HG03342 (cell line): Measurements from ENCODE around the gene HSPA12A.

Source experiments
- ATAC-seq: cut with Tn5 transposase; IDR thresholded peaks from one replicate; pipeline ENCODE4 v1.9.1; 2021; ENCODE audit warnings: mild to moderate bottlenecking, moderate library complexity; ENCODE audit not compliant: unreplicated experiment

HSPA12A gene

DNA sequence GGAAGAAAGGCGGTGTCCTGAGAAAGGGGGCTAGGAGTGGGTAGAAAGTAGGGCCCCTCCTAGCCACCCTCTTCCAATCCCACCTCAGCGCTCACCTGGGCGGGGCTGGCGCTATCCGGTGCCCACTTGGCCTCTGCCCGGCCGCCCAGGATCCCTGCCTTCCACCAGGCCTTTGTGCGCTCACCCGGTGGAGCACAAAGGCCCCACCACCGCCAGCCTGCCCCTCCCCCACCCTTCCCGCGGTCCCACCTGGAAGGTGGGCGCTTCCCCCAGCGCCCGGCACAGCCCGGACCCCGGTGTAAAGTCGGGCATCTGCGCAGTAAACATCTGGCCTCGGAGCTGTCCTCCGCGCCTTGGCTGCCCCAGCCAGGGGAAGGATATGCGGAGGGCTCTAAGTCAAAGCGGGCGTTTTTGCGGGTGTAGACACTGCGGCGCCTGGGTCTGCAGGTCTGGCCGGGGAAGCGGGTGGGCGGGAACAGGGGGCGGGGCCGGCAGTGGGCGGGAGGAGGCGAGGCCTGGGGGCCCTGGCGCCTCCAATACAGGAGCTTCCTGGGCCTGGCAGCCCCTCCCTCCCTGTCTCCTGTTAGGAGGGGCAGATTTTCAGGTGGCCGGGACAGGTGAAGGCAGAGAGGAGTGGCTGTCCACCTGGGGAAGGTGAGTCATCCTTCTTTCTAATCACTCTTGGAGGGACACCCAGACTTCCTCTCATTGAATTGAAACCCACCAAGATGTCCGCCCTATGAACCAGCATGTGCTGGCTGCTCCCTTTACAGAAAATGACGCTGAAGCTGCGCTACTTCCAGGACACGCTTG lies 72.3 kb downstream of the HSPA12A start:
- ATAC-seq = no peak

DNA sequence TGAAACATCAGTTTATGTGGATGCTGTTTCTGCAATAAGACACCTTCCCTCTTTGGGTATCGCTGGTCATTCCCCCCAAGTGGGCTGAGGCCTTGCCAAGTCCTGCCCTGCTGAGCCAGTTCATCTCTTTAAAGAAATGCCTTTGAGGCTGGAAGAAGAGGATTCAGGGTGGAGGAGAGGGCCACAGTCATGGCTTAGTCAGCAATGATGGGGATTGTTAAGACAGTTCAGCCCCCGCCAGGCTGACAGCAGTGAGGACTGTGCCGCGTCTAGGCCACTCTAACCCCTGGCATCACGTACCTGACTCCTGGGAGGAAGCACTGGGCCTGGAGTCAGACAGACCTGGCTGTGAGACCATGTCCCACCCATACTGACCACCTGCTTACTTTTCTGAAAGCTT lies 73.3 kb downstream of the HSPA12A start:
- no peak for ATAC-seq

DNA sequence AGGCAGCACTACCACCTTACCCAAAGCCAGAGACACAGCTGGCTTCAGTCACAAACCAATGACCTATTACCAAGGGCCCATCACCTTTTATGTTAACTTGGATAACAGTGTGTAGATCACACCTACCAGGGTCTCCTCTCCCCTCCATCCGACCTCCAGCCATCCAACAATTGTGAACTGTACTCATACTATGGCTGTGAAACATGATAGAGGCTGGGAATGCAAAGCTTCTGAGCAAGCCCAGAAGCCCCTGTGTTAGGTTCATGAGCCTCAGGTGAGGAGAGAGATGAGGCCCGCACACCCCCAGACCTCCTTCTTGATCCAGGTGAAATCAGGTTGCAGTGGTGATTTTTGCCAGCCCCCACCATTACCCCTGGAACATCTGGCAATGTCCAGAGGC lies 73.9 kb downstream of the HSPA12A start:
- ATAC-seq = no peak

GRCh38 chr10:116668018-116668417 lies 74.3 kb downstream of the HSPA12A start:
- no peak for ATAC-seq

DNA sequence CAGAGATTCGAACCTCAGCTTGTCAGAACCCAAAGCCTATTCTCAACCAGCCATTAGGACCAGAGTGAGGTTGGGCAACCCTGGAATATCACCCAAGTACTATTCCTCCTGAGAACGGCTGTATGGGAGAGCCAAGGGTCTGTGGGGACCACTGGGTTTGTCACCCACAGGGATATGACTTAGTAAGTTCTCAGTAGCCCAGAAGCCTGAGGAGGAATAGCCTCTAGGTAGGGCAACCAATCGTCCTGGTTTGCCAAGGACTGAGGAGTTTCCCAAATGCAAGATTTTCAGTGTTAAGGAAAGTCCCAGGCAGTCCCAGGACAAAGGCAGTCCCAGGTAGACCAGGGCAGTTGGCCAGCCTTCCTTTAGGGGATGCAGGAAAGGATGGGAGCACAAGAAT lies 74.9 kb downstream of the HSPA12A start:
- ATAC-seq = no peak

GRCh38 chr10:116665541-116666125 lies 76.7 kb downstream of the HSPA12A start:
- no peak for ATAC-seq

DNA sequence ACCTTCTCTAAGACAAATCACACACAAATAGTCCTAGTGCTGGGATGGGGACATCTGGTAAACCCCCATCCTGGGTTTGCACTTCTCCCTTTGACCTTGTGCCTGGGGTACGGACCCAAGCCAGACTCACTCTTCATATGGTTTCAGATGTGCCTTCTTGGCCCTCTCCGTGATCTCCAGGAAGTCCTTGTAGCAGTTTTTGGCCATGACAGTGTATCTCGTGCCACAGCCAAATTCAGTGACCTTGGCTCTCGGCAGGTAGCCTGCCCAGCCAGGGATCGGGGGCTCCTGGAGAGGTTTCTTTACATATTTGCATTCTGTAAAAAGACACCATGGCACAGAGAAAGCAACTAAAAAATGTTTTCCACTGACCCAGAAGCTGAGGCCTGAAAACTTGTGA lies 77.7 kb downstream of the HSPA12A start:
- no peak for ATAC-seq

GRCh38 chr10:116663342-116663741 lies 79.0 kb downstream of the HSPA12A start:
- no peak for ATAC-seq

GRCh38 chr10:116660860-116661259 lies 81.5 kb downstream of the HSPA12A start:
- ATAC-seq = no peak

DNA sequence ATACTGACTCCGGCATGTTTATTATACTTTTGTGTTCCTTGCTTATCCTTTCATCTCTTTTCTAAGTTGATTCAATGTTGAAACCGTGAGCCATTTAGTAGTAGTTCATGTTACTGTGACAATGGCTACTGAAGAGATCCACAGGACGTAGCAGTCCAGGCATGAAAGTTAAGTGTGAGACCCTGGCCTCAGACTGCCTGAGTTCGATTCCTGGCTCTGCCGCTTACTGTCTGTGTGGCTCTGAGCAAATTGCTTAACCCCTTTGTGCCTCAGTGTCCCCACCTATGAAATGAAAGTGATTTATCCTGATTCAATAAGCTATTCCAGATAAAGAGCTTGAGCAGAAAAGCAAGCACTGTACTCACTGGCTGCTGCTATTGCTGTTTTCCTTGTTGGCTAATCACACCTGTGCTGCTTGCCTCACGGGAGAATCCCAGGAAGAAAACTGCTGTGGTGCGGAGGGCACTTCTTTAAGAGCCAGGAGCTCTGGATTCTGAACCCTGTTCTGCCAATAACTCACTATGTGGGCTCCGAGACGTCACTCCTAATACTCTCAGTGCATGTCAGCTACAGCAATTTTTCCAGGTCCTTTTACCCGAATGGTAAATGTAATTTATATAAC lies 83.2 kb downstream of the HSPA12A start:
- ATAC-seq = no peak

- ATAC-seq = no peak
Measured at GRCh38 chr10:116657863-116658551, 84.4 kb downstream of the HSPA12A start.

DNA sequence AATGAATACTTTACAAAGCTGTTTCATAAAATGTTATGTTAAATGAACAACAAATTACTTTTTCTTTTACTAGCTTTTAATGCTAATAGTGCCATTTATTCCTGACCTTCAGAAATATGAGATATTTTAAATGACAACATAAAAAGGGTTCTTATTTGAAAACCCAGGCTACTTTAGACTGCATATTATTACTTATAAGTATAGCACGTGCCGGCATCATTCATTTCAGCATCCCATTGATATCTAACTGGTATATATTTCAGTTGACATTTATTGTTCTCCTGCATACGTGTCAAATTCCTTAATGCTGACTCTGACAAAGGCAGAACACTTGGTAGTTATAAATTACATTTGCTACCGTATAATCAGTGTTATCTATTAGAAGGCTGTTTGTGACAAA lies 86.3 kb downstream of the HSPA12A start:
- no peak for ATAC-seq

GRCh38 chr10:116655568-116655967 lies 86.8 kb downstream of the HSPA12A start:
- no peak for ATAC-seq

DNA sequence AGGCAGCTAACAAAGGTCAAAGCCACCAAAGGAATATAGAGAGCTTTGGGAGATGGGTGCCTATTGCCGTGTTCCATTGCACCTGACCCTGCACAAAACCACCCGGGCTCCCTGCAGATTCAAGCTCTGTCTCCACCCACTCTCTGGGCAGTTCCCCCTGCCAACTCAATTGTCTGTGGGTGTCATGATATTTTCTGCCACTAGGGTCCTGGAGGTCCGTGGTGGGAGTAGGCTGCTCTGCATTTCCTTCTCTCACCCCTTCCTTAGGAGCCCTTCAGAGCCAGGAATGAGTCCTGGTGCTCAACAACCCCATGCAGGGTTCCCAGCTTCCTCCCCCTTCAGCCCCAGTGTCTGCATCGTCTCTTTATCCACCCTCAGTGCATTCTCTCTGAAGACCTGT lies 87.5 kb downstream of the HSPA12A start:
- peak; percentile 78 for ATAC-seq

- no peak for ATAC-seq
Measured at GRCh38 chr10:116653885-116654284, 88.5 kb downstream of the HSPA12A start.

DNA sequence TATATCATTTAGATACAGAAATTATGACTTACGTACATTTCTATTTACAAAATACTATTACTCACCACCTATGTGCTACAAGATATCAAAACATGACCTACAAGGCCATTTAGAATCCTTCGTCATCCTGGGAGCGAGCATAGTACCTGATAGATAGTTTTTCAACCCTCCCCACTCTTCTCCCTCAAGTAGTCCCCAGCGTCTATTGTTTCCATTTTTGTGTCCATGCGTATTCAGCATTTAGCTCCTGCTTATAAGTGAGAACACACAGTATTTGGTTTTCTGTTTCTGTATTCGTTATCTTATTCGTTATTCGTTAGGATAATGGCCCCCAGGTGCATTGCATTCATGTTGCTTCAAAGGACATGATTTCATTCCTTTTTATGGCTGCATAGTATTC lies 93.5 kb downstream of the HSPA12A start:
- no peak for ATAC-seq

DNA sequence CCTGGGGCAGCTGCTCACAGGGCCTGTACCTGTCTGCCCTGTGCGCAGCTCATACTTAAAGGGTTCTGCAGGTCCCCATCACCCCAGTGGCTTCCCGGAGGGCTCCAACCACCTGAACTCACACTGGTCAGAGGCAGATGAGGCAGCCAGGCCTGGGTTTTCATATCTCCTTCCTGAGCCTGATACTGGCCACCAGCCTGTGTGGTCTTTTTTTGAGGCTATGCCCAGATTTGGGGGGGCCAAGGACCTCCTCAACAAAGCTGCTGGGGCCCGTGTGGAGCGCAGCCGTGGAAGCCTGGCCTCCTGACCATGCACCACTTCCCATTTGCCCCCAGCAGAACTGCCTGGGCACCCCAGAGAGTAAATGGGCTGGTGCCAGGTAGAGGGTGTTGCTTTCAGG lies 95.9 kb downstream of the HSPA12A start:
- ATAC-seq = no peak

- ATAC-seq = no peak
Measured at GRCh38 chr10:116637830-116638229, 104.5 kb downstream of the HSPA12A start.

GRCh38 chr10:116636976-116637375 lies 105.4 kb downstream of the HSPA12A start:
- ATAC-seq = no peak

- ATAC-seq = no peak
Measured at GRCh38 chr10:116636385-116636784, 106.0 kb downstream of the HSPA12A start.

DNA sequence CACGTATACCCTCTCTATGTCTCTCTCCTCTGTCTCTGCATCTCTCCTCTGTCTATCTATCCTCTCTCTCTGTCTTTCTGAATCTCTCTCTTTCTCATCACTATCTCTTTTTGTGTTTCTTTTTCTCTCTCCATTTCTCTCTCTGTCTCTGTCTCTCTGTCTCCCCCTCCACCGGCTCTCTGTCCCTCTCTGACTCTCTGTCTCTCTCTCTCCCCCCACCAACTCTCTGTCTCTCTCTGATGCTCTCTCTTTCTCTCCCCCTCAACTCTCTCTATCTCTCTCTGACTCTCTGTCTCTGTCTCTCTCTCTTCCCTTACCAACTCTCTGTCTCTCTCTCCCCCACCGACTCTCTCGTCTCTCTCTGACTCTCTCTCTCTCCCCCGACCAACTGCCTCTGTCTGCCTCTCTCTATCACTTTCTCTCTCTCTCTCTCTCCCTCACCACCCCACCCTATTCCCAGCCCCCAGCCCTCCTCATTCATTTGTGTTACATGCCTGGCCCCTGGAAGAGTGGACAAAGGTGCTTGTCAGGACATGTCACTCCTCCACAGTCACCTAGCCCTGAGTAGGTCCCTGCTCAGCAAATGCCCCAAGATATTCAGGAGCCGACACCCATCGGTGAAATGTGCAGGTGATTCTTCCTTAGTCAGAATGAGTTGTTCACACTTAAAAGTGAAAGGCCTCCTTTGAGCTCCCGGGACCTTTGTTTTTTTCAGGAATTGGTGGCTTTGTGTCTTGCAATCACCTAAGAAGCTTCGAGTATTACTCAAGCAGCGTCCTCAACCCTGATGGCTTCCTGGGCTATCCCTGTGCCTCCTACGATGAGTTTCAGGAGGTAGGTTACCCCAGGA lies 108.0 kb downstream of the HSPA12A start:
- no peak for ATAC-seq
